LNCaP clone FGC (cell line): Measurements from ENCODE around the gene TRIM2.

Experiments
- DNase-seq: peaks from one replicate; pipeline ENCODE4 v3.0.0-alpha.2; 2011; ENCODE audit warnings: low read depth
- H3K4me3 ChIP-seq: 2 replicates; pipeline ENCODE4 v1.5.1; 2011; ENCODE audit warnings: mild to moderate bottlenecking, low read depth, low read length, control low read depth
- CTCF ChIP-seq: IDR thresholded peaks from 2 replicates; pipeline ENCODE4 v1.5.1; 2012; ENCODE audit warnings: mild to moderate bottlenecking; ENCODE audit not compliant: control insufficient read depth, insufficient read depth; ENCODE audit errors: extremely low read depth

The TRIM2 gene

GRCh38 chr4:153366486-153366885, 162.2 kb downstream of the TRIM2 start:
- no peak for DNase-seq
- H3K4me3 ChIP-seq: no peak overlapping the region
- no peak for TF ChIP-seq CTCF

DNA sequence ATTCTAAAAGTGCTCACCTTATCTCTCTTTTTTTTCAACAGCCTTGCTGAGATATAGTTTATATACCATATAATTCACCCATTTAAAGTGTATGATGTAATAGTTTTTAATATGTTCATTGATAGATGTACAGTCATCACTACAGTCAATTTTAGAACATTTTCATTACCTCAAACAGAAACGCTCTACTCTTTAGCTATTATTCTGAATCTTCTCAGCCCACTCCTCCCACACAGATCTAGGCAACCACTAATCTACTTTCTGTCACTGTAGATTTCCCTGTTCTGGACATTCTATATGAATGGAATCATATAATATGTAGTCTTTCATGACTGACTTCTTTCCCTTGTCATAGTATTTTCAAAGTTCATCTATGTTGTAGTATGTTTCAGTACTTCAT, 162.8 kb downstream of the TRIM2 start:
- H3K4me3 ChIP-seq: no peak overlapping the region
- no peak for TF ChIP-seq CTCF
- DNase-seq: no peak

DNA sequence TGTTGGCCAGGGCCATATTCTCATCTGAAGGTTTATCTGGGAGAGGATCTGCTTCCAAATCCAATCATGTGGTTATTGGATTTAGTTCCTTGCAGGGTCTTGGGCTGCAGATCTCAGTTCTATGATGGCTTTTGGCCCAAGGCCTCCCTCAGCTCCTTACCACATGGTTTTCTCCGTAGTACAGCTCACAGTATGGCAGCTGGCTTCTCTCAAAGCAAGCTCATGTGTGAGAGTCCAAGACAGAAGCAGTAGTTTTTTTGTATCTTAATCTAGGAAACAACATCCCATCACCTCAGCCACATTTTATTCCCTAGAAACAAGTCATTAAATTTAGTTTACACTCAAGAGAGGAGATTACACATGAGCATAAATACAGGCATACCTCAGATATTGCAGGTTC, 164.8 kb downstream of the TRIM2 start:
- DNase-seq: no peak
- no peak for TF ChIP-seq CTCF
- no peak overlapping the region for H3K4me3 ChIP-seq

DNA sequence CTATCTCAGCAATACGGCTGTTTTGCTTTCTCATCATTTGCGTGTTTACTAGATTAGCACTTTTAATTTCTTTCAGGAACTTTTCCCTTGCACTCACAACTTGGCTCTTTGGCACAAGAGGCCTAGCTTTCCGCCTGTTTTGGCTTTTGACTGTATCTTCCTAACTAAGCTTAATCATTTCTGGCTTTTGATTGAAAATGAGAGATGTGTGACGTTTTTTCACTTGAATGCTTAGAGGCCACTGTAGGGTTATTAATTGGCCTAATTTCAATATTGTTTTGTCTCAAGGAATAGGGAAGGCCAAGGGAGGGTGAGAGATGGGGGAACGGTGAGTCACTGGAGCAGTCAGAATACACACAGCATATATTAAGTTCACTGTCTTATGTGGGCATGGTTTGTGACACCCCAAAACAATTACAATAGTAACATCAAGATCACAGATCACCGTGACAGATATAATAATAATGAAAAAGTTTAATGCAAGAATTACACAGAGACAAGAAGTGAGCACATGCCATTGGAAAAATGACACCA, 167.5 kb downstream of the TRIM2 start:
- H3K4me3 ChIP-seq: no peak overlapping the region
- no peak for DNase-seq
- no peak for TF ChIP-seq CTCF

DNA sequence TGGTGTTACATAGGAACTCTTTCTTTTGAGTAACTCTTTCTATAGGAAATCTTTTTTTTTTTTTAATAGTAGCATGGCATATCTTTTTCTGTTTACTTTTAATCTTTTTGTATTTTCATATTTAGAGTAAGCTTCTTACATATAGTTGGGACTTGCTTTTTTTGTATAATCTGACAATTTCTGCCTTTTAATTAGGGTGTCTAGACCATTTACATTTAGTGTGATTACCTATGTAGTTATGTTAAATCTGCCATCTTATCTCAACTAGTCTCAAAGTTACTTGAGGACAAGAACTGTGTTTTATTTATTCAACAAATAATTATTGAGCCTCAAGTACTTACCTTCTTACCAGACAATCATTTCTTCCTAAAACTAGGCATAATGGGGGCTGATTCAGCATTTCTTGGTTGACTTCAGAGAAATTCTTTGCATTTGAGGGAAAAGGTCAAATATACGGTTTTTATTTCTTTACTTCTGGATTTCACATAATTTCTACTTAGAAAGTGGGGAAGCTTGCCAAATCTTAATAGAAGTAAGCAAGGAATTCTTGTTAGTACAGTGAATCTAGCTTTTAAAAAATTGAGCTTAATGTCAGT, 168.8 kb downstream of the TRIM2 start:
- TF ChIP-seq CTCF: no peak
- no peak overlapping the region for H3K4me3 ChIP-seq
- no peak for DNase-seq

GRCh38 chr4:153374442-153374841, 170.2 kb downstream of the TRIM2 start:
- no peak for DNase-seq
- H3K4me3 ChIP-seq: no peak overlapping the region
- no peak for TF ChIP-seq CTCF

DNA sequence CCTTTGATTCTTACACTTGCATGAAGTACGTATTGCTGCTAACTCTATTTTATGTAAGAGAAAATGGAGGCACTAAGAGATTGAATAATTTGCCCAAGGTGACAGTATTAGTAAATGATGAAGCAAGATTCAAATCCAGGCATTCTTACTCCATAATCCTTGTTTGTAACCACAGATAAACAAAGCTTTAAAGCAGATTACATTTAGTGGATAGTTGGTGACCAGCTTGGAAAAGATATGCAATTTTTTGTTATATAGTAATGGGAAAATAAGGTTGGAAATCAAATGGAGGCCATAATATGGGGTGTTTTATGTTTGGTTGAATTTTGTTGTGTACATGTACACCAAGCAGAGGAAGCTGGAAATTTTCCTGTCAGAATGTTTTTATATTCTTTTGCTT, 171.1 kb downstream of the TRIM2 start:
- no peak for DNase-seq
- no peak for TF ChIP-seq CTCF
- no peak overlapping the region for H3K4me3 ChIP-seq
